ENCODE results near the gene RSPH9.

The RSPH9 gene

DNA sequence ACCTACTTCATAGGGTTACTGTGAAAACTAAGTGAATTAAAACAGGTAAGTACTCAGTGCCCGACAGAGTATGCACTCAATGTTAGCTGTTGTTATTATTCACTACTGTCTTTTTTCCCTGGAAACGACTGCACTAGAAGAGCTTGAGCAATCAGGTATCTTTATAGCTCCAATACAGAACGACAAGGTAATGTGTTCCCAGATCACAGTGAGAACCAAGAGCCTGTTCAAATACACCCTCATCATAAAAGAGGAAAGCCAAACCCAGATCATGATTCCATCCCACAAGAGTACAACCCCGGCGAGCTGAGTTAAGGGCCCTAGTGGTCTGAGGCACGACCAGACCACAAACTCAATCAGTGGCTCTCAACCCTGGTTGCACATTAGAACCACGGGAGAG, 32.9 kb downstream of the RSPH9 start:
- H3K4me2 ChIP-seq (ENCODE audit: low read length) = no peak overlapping the region
- H3K27me3 ChIP-seq (ENCODE audit: control insufficient read depth, low read length) = no peaks in the 10 kb centered on the region
- peaks cover 92% of the 10 kb centered on the region for H3K36me3 ChIP-seq (ENCODE audit: control insufficient read depth, low read length)
- no peaks in the 10 kb centered on the region for H3K9me3 ChIP-seq (ENCODE audit: control insufficient read depth, insufficient read depth, low read length)
- no peaks in the 10 kb centered on the region for H3K4me1 ChIP-seq (ENCODE audit: control insufficient read depth, low read length)
- H3K4me3 ChIP-seq (ENCODE audit: low read length) = no peak overlapping the region
- H3F3A ChIP-seq (ENCODE audit: control insufficient read depth, insufficient read depth) = no peaks in the 10 kb centered on the region
- H3K27ac ChIP-seq (ENCODE audit: low read depth, low read length) = no peak overlapping the region
- no peaks in the 10 kb centered on the region for H3K9me2 ChIP-seq (replicated peaks; ENCODE audit: control insufficient read depth, low read length)
- H3K79me2 ChIP-seq (ENCODE audit: control insufficient read depth, low read length) = peaks cover 24% of the 10 kb centered on the region
- 0 out of 2 replicates have a peak, but pooled peaks cover 6% of the 10 kb centered on the region for H4K20me1 ChIP-seq (ENCODE audit: control insufficient read depth, insufficient read depth, low read depth, low read length)
- TF ChIP-seq EZH2phosphoT487 (IDR thresholded peaks at IDR 0.05; ENCODE audit: borderline replicate concordance, low read length) (no peak), CTCF (IDR thresholded peaks at IDR 0.05; ENCODE audit: low read depth, low read length, poor library complexity, severe bottlenecking) (no peak)

GRCh38 chr6:43678341-43678740, 33.5 kb downstream of the RSPH9 start:
- peaks cover 96% of the 10 kb centered on the region for H3K36me3 ChIP-seq (ENCODE audit: control insufficient read depth, low read length)

GRCh38 chr6:43679057-43679456, 34.2 kb downstream of the RSPH9 start:
- Histone ChIP-seq H3K79me2 (ENCODE audit: control insufficient read depth, low read length) (peaks cover 37% of the 10 kb centered on the region), H3K9me3 (ENCODE audit: control insufficient read depth, insufficient read depth, low read length) (no peaks in the 10 kb centered on the region), H3K36me3 (ENCODE audit: control insufficient read depth, low read length) (peaks cover 95% of the 10 kb centered on the region), H3K27ac (ENCODE audit: low read depth, low read length) (no peak overlapping the region), H3K4me1 (ENCODE audit: control insufficient read depth, low read length) (peaks cover 10% of the 10 kb centered on the region), H3K4me2 (ENCODE audit: low read length) (no peak overlapping the region), H3K27me3 (ENCODE audit: control insufficient read depth, low read length) (no peaks in the 10 kb centered on the region), H3K9me2 (replicated peaks; ENCODE audit: control insufficient read depth, low read length) (no peaks in the 10 kb centered on the region), H3K4me3 (ENCODE audit: low read length) (no peak overlapping the region), H3F3A (ENCODE audit: control insufficient read depth, insufficient read depth) (no peaks in the 10 kb centered on the region), H4K20me1 (ENCODE audit: control insufficient read depth, insufficient read depth, low read depth, low read length) (peaks cover 11% of the 10 kb centered on the region)
- TF ChIP-seq CTCF (IDR thresholded peaks at IDR 0.05; ENCODE audit: low read depth, low read length, poor library complexity, severe bottlenecking) (no peak), EZH2phosphoT487 (IDR thresholded peaks at IDR 0.05; ENCODE audit: borderline replicate concordance, low read length) (no peak)

More at GRCh38 chr6:43678341-43678740, 33.5 kb downstream of the RSPH9 start:
- H3K79me2 ChIP-seq (ENCODE audit: control insufficient read depth, low read length) = peaks cover 30% of the 10 kb centered on the region
- H3K9me3 ChIP-seq (ENCODE audit: control insufficient read depth, insufficient read depth, low read length) = no peaks in the 10 kb centered on the region
- H3K4me3 ChIP-seq (ENCODE audit: low read length) = no peak overlapping the region
- no peak overlapping the region for H3K27ac ChIP-seq (ENCODE audit: low read depth, low read length)
- no peaks in the 10 kb centered on the region for H3K9me2 ChIP-seq (replicated peaks; ENCODE audit: control insufficient read depth, low read length)
- no peaks in the 10 kb centered on the region for H3F3A ChIP-seq (ENCODE audit: control insufficient read depth, insufficient read depth)
- H3K4me1 ChIP-seq (ENCODE audit: control insufficient read depth, low read length) = peaks cover 3% of the 10 kb centered on the region
- H3K27me3 ChIP-seq (ENCODE audit: control insufficient read depth, low read length) = no peaks in the 10 kb centered on the region
- no peak overlapping the region for H3K4me2 ChIP-seq (ENCODE audit: low read length)
- H4K20me1 ChIP-seq (ENCODE audit: control insufficient read depth, insufficient read depth, low read depth, low read length) = 0 out of 2 replicates have a peak, but pooled peaks cover 6% of the 10 kb centered on the region
- TF ChIP-seq CTCF (IDR thresholded peaks at IDR 0.05; ENCODE audit: low read depth, low read length, poor library complexity, severe bottlenecking) (no peak), EZH2phosphoT487 (IDR thresholded peaks at IDR 0.05; ENCODE audit: borderline replicate concordance, low read length) (no peak)

Measured in DOHH2 (cell line).